Nephron (organoid): ENCODE measurements around the gene DPF3.

Experiments
- H3K27ac Mint-ChIP-seq, 3 experiments: 2 replicates each; pipeline ENCODE4 v1.8.0; 2020; ENCODE audit warnings: mixed read lengths in 3 of 3, mild to moderate bottlenecking in 2 of 3, moderate library complexity in 1 of 3
- H3K27me3 Mint-ChIP-seq: 2 replicates; pipeline ENCODE4 v1.8.0; 2021; ENCODE audit warnings: low read depth, mild to moderate bottlenecking, moderate library complexity, mixed read lengths
- H3K36me3 Mint-ChIP-seq: 2 replicates; pipeline ENCODE4 v1.8.0; 2020; ENCODE audit warnings: low read depth, mixed read lengths
- H3K4me1 Mint-ChIP-seq: 2 replicates; pipeline ENCODE4 v1.8.0; 2020; ENCODE audit warnings: mixed read lengths
- H3K4me3 Mint-ChIP-seq, 3 experiments: 2 replicates each; pipeline ENCODE4 v1.8.0; 2020; ENCODE audit warnings: mild to moderate bottlenecking in 3 of 3, mixed read lengths in 3 of 3, moderate library complexity in 2 of 3
- H3K9me3 Mint-ChIP-seq: 2 replicates; pipeline ENCODE4 v1.8.0; 2020; ENCODE audit warnings: mixed read lengths
- TF ChIP-seq, protein P1 (sequence below), 3 experiments: fragments of 200-600 bp; sonication (generic); IDR thresholded peaks; one replicate each; pipeline ENCODE4 v1.5.0; 2021; ENCODE audit warnings: antibody characterized with exemption in 3 of 3; ENCODE audit not compliant: unreplicated experiment in 3 of 3

DPF3 gene

DNA sequence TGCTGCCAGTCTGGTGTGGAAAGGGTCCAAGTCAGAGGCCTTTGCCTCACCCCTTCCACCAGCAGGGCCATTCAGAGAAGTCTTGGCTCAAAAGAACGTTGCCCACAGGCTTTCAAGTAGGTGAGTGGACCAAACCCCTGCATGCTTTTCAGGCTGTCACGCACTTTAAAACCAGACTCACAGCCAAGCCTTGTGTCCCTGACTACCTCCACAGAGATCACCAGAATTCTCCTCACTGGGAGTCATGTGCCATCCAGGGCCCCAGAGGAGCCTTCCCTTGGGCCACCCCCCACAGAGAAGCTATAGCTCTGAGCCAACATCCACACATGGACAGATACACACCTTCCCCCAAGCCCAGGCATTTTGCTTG, 283.1 kb downstream of the DPF3 start:
- Mint-ChIP-seq H3K27ac (no peak overlapping the region), H3K27me3 (peaks cover 8% of the 10 kb centered on the region), H3K4me1 (peaks cover 57% of the 10 kb centered on the region), H3K9me3 (no peaks in the 10 kb centered on the region), H3K36me3 (no peaks in the 10 kb centered on the region), H3K4me3 (no peak overlapping the region)
- TF ChIP-seq, protein P1, sequence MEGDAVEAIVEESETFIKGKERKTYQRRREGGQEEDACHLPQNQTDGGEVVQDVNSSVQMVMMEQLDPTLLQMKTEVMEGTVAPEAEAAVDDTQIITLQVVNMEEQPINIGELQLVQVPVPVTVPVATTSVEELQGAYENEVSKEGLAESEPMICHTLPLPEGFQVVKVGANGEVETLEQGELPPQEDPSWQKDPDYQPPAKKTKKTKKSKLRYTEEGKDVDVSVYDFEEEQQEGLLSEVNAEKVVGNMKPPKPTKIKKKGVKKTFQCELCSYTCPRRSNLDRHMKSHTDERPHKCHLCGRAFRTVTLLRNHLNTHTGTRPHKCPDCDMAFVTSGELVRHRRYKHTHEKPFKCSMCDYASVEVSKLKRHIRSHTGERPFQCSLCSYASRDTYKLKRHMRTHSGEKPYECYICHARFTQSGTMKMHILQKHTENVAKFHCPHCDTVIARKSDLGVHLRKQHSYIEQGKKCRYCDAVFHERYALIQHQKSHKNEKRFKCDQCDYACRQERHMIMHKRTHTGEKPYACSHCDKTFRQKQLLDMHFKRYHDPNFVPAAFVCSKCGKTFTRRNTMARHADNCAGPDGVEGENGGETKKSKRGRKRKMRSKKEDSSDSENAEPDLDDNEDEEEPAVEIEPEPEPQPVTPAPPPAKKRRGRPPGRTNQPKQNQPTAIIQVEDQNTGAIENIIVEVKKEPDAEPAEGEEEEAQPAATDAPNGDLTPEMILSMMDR (IDR thresholded peaks at IDR 0.05; ENCODE audit: unreplicated experiment in 3 of 3) = no peak

DNA sequence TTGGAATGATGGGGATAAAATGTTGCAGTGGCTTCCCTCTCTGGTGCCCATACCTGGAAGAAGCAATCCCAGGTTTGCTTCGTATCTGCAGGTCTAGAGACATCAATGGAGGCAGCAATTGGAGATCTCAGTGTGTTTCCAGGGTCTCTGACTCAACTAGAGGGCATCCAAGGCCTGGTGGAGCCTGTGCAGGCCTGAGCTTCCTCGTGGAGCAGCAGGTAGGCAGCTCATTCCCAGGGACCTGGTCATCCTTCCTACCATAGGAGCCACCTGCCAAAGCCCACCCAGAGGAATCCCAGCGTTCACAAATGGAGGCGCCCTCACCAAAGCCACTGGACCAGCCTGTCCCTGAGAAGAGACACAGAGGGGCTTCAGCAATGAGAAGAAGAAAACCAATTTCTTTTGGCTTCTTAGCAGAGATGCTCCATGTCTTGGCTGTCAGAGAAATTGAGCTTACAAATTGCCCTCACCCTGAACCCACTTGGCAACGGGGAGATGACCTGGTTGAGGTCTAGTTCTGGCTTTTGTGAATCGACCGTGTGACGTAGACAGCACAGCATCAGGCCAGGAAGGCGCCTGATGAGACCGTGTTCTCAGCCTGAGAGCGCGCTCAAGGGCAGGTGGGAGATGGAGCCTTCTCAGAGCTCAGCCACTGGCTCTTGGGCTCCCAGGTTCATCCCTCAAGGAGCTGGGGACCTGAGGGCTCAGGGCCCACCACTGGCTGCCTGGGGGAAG, 283.6 kb downstream of the DPF3 start:
- Mint-ChIP-seq H3K27me3 (peaks cover 8% of the 10 kb centered on the region), H3K9me3 (no peaks in the 10 kb centered on the region), H3K27ac (no peak overlapping the region), H3K36me3 (no peaks in the 10 kb centered on the region), H3K4me3 (no peak overlapping the region), H3K4me1 (peaks cover 52% of the 10 kb centered on the region)
- TF ChIP-seq, protein P1 (IDR thresholded peaks at IDR 0.05; ENCODE audit: unreplicated experiment in 3 of 3) = no peak

DNA sequence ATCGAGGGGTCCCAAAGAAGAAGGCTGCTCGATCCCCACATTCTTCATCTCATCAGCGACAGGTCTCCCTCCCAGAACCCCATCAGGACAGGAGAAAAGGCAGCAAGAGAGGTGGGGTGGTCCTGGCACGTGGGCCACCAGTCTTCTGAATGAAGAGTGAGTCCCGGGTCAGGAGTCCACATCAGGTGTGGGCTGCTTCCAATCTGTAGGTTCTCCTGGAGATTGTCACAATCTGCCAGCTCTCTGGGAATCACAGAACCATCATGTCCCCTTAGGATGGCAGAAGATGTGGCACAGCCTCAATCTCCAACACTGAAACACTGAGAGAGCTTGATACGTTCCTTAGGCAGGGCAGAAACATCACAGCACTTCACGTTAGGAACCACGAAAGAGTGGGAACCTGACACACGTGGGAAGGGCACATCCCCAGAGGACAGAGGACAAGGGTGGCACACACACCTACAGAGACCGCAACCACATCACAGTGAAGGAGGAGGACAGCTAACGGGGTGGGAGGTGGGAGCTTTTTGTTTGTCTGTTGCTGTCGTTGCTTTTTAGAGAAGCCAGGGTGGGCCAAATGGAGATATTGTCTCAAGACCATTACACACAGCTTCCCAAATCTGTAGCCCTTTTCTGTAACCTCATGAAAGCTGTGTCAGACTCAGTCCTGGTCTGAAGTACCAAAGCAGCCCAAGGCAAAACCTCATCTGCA, 284.5 kb downstream of the DPF3 start:
- H3K27me3 Mint-ChIP-seq = peaks cover 8% of the 10 kb centered on the region
- no peak overlapping the region for H3K4me3 Mint-ChIP-seq
- no peaks in the 10 kb centered on the region for H3K9me3 Mint-ChIP-seq
- peak overlapping the region in 1 of 3 experiments; percentile 31 for H3K27ac Mint-ChIP-seq
- TF ChIP-seq, protein P1 (IDR thresholded peaks at IDR 0.05; ENCODE audit: unreplicated experiment in 3 of 3) = no peak
- peaks cover 54% of the 10 kb centered on the region for H3K4me1 Mint-ChIP-seq
- no peaks in the 10 kb centered on the region for H3K36me3 Mint-ChIP-seq

DNA sequence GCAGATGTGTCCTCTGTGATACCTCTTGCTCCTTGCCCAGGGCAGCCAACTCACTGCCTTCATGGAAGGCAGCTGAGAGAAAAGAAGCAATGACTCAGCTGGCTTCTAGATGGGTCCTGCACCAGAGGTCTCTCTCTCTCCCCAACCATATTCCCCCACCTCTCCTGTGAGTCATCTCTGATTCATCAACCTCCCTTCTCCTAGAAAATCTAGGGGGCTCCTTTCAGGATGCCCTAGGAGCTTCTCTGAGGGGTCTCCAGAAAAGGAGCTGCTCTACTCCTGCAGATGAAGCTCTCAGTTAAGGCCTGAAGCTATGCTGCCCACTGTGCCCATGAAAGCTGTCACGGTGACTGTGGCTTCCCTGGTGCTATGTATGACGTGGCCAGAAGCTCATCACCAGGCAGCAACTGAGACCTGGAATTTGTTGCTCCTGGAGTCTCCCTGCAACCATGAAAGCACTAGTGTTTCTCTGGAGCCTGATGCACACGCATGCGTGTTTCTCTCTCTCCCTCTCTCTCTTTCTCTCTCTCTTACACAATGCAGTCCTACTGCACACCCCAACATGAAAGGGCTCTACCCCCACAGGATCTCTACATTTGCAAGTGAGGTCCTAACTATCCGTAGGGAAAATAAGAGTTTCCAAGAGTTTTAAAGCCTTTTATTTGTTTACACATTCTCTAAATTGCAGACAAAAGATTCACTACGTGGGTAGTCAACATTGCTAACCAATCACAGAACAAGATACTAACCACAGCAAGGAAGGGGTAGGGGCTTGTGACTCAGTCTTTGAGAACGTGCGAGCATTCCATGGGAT, 285.3 kb downstream of the DPF3 start:
- Mint-ChIP-seq H3K36me3 (no peaks in the 10 kb centered on the region), H3K27me3 (peaks cover 8% of the 10 kb centered on the region), H3K9me3 (no peaks in the 10 kb centered on the region), H3K27ac (peak overlapping the region; percentile 3 to 22 (median 7)), H3K4me1 (peaks cover 52% of the 10 kb centered on the region), H3K4me3 (peak overlapping the region in 1 of 3 experiments; percentile 20)
- TF ChIP-seq, protein P1 (IDR thresholded peaks at IDR 0.05; ENCODE audit: unreplicated experiment in 3 of 3) = no peak

DNA sequence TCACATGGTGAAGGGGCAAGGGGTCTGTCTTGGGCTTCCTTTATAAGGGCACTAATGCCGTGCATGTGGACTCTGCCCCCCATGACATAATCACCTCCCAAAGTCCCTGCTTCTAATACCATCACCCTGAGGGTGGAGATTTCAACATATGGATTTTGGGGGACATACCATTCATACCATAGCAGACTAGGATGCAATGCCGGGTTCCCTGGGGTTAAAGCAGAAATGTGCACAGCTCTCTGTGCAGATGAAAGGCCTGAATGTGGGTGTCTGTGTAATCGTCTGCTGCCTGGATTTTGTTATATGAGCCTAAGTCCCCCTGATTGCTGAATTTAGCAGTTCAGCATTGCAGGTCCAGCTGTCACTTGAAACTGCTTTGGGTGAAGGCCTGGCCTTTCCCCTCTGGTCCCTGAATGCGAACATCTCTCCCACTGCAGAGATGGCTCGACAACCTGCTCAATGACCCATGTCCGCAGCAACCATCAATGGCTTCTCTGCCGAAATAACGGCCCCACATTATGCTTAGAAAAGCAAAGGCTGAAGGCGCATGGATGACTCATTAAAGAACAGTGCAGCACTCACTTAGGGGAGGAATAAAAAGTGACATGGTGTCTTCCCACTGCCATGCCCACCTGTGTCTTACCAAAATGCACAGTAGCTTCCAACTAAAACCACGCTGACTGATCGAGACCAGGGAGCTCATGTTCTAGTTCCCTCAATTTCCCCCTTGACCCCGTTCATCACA, 286.3 kb downstream of the DPF3 start:
- Mint-ChIP-seq H3K9me3 (no peaks in the 10 kb centered on the region), H3K4me3 (no peak overlapping the region), H3K27me3 (peaks cover 8% of the 10 kb centered on the region), H3K4me1 (peaks cover 47% of the 10 kb centered on the region), H3K27ac (peak overlapping the region; percentile 6 to 52 (median 22)), H3K36me3 (no peaks in the 10 kb centered on the region)
- TF ChIP-seq, protein P1 (IDR thresholded peaks at IDR 0.05; ENCODE audit: unreplicated experiment in 3 of 3) = no peak
